Fibroblast of upper back skin (primary cell): ENCODE results near the gene MBOAT7.
"Not testable (repeated sequence)": the region's sequence is repeated elsewhere in the genome, so short reads cannot be mapped to it uniquely, and the experiment has no call there.

ENCODE experiments used
- DNase-seq: peaks from one replicate; pipeline ENCODE4 v3.0.0-alpha.2; 2013

Gene MBOAT7

GRCh38 chr19:54188215-54188871, 1.0 kb downstream of the MBOAT7 start:
- DNase-seq, result peak; percentile 49

DNA sequence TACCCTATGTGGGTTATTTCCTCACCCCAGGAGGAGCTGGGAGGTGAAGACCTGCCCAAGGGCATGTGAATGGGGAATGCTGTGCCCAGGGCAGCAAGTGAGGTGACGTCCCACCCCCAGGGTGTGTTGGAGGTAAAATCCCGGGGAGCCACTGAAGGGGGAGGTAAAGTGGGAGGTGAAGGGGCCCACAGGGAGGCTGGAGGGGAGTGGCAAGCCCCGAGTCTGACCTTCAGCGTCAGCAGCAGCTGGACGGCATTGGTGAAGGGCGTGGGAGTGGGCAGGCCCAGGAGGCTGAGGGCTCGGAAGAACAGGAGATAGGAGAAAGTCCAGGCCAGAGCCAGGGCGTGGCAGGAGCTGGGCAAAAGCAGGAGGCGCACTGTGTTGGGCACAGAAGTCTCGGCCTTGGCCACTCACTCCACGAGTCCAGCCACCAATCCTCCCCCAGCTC, 2.4 kb downstream of the MBOAT7 start:
- DNase-seq, result no peak

DNA sequence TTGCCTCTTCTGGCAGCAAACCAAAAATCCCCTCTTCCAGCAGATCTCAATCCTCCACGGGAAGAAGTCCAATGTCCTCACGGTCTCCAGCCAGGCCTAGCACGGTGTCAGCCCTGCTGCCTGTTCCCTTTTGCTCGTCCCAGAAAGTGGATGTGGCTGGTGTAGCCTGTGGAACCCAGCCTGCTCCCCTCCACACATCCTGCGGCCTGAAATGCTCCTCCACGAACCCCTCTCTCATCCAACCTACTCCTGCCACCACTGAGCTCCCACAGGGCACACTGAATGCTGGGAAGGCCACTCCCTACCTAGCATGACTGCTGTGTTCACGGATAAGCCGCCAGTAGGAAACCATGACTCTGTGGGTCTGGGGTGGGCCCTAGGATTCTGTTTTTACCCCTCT, 3.0 kb downstream of the MBOAT7 start:
- no peak for DNase-seq

DNA sequence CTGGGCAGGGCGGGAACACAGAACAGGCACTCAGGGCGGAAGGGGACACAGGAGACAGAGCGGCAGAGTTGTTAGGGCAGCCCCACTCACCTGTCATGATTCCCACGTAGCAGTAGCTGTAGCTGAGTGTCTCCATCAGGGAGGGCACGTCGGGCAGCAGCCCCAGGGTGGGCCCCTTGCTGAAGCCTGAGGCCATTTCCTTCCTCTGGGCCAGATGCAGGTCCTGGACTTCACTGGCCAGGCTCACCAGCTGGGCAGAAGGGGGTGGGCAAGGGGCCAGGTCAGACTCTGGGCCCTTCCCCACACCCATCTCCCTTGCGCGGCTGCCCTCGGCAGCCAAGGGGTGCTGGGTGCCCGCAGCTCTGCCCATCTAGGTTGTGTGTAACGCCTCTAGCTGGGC, 5.9 kb downstream of the MBOAT7 start:
- DNase-seq, result no peak

GRCh38 chr19:54181894-54182293, 7.5 kb downstream of the MBOAT7 start:
- DNase-seq, result not testable (repeated sequence)

DNA sequence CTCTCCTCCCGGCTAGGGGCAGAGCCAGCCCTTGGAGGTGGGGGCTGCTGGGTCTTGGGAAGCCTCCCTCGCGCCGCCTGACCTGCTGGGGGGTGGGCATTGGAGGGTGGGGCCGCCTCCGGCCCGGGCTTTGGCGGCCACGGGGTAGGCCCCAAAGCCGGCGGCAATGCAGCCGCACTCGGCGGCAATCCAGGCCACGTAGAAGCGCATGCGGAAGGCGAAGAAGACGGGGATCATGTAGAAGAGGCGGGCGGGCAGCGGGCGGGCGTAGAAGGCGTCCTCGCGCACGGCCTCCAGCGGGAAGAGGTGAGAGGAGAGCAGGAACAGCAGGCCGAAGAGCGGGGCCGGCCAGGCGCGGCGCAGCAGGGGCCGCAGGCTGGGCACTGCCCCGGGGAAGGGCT, 8.7 kb downstream of the MBOAT7 start:
- no peak for DNase-seq

- peak; percentile 40 for DNase-seq
Measured at GRCh38 chr19:54179921-54180461, 9.4 kb downstream of the MBOAT7 start.

DNA sequence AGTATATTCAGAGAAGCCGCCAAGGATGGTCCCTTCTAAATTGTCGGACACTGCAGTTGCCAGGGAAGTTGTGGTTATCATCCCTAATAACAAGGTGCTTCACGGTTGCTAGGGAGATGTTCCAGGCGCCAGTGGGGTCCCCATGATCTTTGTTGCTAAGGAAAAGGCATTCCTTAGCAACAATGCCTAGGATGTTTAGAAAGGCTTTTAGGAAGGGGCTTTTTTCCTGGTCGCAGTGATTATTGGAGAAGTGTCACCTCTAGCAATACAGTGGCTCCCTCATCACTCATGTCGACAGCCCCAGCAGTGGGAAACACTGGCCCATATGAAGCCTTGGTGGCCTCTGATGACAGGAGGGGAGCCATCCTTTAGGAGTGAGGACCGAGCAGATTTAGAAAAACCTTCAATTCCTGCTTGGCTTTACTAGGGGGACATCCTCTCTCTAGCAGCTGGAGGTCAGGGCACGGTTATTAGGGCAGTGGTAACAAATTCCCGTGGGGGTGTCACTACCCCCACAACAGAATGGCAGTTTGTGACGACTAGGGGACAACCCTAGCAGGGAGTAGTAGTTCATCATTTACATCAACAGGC, 10.0 kb downstream of the MBOAT7 start:
- no peak for DNase-seq

GRCh38 chr19:54178581-54179261, 10.7 kb downstream of the MBOAT7 start:
- DNase-seq, result no peak

GRCh38 chr19:54173951-54174834, 15.2 kb downstream of the MBOAT7 start:
- no peak for DNase-seq

DNA sequence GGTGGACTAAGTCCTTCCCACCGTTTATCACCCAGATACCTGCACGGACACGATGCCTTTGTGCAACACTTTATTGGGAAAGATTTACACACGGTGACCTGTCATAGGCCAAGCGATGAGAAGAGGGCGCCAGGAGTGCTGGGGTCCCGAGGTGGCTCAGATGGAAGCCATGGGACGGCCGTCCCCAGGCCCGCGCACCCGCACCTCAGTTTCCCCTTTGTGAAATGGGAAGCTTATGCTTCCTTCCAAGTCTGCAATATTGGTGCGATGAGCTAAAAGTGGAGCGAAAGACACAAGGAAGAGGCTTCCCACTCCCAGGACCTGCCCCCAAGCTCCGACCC, 16.1 kb downstream of the MBOAT7 start:
- DNase-seq, result no peak

GRCh38 chr19:54172471-54173358, 16.7 kb downstream of the MBOAT7 start, which contains the start of gene TMC4:
TSS of gene TMC4 (minus strand) at chr19:54173160. CDS start at chr19:54173117, 43 bp downstream.
- DNase-seq, result no peak

DNA sequence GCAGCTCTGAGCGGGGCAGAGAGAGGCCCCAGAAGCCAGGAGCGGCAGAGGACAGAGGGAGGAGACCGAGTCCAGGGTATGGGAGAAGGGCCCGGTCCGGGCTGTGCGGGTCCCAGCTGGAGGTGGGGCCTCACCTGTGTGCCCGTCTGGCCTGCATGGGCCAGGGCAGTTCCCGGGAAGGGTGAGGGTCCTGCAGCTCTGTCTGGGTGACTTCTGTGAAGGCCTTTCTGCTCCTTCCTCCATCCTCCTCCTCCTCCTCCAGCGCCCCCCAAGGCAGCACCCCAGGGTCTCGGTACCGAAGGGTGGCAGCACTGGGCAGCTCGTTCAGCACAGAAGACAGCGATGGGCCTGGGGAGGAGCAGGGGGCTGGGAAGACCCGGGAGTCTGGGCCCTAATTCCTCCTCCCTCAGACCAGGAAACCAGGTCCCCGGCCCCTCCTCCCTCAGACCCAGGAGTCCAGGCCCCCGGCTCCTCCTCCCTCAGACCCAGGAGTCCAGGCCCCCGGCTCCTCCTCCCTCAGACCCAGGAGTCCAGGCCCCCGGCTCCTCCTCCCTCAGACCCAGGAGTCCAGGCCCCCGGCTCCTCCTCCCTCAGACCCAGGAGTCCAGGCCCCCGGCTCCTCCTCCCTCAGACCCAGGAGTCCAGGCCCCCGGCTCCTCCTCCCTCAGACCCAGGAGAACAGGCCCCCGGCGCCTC, 17.5 kb downstream of the MBOAT7 start:
- not testable (repeated sequence) for DNase-seq

- DNase-seq, result no peak
Measured at GRCh38 chr19:54169149-54169740, 20.1 kb downstream of the MBOAT7 start.

DNA sequence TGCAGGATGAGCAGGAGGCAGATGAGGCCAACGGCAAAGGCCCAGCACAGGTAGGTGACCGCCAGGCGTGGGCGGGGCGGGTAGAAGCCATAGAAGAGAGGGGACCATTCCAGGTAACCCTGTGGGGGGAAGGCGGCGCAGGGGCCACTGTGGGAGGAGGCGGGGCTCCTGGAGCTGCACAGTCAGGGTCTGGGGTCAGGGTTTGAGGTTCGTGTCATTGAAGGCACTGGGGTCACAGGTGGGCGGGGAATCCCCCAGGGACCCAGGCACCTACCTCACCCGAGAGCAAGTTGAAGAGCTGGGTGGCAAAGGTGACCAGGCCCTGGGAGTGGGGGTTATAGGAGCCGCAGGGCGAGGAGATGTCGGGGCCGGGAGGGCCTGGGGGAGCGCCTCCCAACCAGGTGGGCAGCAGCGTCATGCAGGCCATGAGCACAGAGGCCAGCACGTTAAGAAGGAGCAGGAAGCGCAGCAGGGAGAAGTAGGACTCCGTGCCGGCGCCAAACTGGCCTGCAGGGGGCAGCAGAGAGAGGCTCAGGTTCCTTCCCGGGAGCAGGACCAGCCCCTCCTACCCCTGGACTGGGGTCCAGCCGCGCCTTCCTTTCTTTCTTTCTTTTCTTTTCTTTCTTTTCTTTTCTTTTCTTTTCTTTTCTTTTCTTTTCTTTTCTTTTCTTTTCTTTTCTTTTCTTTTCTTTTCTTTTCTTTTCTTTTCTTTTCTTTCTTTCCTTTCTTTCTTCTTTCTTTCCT, 21.0 kb downstream of the MBOAT7 start:
- DNase-seq, result peak; percentile 81

GRCh38 chr19:54165222-54165621, 24.2 kb downstream of the MBOAT7 start:
- DNase-seq, result no peak

DNA sequence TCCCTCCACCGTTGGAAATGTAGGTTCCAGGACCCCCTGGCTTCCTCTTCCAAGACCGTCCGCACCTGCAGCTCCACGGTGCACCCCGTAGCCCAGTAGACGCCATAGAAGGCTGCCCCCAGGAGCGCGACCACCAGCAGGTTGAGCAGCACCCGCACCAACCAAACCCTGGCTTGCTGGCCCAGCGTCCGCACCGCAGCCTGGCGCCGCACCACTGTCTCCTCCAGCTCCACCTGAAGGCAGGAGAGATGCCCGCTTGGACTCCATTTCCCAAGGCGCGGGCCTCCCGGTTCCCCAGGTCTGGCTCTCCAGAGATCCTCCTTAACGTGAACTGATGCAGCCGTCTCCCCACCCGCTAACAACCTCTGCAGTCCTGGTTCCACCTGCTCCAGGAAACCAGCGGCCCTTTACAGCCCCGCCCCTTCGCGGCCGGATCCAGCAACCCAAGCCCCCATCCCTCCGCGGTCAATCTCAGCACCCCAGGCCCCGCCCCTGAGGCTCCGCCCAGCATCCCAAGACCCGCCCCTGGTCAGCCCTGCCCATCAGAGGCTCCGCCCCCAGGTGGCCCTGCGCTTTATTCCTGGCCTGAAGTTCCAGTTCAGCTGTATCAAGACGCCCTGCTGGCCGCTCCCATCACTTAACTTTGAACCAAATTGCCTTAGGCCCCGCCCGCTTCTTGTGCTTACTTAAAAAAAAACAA, 24.9 kb downstream of the MBOAT7 start:
- no peak for DNase-seq

DNA sequence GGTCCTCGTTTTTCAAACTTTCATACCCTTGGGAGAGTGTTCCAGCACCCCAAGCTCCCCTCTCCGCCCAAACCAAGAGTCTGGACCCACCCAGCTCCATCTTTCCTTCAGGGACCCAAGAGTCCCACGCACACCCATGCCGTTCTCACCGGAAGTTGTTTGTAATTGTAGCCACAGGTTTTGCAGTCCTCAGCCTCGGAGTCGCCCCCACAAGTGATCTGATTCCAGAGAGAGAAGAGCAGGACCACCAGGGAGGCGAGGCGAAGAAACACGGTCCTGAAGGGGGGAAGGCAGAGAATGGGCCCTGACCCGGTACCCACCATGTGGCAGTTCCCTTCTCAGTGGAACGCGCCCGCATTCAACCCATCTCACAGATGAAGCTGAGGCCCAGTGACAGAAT, 26.5 kb downstream of the MBOAT7 start:
- DNase-seq, result no peak

DNA sequence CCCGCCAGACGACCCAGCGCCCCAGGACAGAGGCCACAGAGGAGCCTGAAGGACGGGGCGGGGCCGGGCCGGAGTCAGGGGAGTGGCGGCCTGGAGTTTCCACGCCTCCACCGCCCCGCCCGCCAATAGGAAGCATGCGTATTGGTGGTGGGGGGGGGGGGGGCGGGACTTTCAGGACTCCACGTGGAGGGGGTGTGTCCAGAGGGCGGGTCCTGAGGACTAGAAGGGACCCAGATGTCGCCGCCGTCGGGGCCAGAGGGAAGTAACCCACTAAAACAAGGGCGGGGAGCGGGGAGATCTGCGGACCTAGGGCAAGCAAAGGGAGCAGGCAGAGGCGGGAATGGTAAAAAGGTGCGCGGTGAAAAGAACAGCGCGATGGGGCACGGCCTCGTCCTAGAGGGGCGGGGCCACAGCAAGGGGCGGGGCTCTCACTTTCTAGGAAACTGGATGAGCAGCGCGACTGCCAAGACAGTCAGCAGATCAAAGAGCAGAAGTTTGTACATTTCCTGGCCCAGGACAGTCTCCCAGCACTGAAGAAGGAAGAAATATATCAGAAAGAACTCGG, 27.1 kb downstream of the MBOAT7 start:
- DNase-seq, result peak; percentile 45
